DMS153 treated with DMSO at 0.1 percent for 48 hours (cell line): ENCODE results near the gene SPA17.

ENCODE experiments used
- DNase-seq: peaks from one replicate; lab custom pipeline; 2025; ENCODE audit not compliant: unreplicated experiment; lab: John Stamatoyannopoulos, UW

The SPA17 gene

DNA sequence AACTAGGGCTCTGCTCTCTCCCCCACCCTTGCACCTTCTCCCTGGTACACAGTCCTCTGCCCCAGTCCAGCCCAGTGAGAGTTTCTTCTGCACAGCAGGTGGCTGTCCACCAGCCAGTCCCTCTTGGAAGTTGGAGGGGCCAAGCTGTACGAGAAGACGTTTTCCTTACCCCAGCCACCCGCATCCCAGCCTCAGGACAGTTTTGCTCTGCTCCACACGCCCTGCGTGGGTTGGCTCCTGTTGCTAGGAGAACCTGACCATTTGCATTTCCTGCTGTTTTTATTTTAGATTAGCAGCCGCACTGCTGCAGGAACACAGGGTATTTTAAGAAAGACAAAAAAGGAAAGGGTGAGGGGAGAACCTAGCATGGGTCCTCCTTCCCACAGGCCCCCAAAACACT lies 48.5 kb downstream of the SPA17 start:
- DNase-seq = no peak

DNA sequence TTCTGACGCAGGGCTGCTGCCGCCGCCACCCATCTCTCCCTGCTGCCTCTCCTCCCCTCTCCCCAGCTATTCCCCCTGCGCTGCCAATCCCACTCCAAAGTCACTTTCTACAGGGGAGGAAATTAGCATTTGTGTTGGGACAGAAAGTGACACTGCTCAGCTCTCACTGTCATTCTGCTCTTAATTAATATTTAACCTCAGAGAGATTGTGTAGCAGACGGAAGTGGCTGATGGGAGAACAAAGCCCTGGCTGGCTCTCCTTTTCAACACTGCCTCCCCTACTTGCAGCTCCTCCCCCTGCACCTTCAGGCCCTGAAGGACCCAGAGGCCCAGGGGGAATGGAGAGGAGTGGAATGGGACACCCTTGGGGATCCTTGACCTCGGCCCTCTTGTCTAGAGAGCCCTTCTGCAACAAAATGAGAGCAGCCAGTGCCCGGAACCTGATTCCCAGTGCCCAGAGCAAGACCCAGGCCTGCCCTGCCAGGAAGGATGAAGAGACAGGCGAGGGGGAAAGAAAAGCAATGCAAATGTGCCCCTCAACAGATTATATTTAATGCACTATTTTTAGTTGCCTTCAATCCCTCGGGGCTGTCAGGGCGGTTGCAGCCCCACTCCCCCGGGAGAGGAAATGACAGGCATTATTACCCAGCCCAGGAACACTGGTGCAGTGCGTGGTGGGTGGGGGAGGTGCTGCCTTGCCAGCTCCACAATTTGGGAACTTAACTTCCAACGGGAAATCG lies 51.4 kb downstream of the SPA17 start:
- no peak for DNase-seq

DNA sequence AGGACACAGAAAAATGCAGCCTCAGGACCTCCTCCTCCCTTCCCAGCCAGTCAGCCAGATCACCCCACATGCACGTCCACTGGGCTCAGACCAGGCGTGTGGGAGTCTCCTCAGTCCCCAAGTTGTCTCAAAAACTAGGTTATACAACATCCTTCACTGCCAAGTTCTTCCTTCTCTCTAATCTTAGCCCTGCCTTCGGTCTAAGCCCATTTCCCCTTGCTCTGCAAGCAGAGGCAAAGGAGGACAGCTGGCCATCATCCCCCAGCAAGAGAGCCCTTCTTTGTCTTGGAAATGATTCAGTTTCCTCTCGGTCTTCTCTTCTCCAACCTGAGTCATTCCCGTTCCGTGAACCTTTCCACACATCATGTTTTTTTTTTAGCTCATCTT lies 52.0 kb downstream of the SPA17 start:
- DNase-seq = no peak

DNA sequence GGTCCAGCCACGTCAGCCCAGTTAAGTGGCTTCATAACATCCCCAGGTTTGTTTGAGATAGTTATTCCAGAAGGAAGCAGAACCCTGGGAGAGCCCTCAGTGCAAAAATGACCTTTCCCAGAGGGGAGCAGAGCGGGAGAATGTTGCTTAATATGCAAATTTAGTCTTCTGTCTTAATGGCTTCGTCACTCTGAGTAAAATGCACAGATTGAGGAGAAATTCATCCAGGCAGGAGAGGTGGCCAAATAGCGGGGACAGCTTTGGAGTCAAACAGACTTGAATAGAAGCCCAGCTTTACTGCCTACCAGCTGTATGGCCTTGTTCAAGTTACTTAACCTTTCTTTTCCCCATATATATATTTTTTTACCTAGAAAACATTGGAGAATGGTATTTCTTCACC lies 53.8 kb downstream of the SPA17 start:
- no peak for DNase-seq

DNA sequence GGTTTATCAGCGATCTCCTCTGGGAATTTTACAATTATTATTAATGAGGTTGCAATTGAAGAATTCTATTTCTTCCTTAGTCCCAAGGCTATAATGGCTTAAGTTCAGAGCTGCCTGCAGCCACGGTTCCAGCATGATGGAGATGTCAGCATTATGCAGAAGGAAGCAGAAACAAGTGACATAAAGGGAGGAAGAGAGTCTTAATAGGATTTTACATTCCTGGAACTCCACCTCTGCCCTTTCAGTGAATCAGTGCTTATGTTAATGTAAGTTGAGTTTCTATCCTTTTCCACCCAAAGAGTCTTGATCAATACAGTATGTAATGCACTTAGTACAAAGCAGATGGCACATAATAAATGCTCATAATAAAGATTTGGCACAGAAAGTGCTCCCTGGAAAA lies 54.4 kb downstream of the SPA17 start:
- no peak for DNase-seq

DNA sequence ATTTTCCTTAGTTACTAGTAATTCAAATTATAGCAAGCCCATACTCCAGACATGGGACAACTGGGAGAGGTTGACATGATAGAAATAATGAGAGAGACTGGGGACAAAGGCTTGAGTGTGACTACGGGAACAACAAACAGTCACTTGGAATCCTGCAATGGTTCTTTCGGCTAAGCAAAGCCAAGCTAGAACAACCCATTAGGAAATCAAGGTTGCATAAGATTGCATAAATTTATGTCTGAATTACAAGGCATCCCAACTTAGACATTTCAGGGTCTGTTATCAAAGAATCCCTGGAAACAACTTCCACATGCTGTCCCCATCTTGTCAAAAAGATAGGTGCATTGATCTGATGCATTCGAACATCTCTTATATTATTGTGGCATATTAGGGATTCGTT lies 55.9 kb downstream of the SPA17 start:
- no peak for DNase-seq

DNA sequence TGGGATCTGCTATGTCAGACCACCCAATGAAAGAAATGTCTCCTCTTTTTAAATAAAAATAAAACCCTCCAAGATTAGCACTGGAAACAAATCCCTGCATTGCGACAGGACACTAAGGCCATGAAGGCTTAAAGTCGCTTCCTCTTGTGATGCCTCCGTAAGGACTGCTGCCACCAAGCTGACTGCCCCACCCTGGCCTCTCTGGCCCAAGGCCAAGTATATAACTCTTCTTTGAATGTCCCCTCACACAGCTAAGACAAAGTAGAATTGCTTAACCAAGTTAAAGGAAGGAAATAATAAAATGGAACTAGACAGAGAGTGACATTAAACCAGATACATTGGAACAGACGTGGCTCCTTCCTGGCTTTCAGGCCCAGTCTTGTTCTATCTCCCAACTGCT lies 58.5 kb downstream of the SPA17 start:
- DNase-seq = no peak

DNA sequence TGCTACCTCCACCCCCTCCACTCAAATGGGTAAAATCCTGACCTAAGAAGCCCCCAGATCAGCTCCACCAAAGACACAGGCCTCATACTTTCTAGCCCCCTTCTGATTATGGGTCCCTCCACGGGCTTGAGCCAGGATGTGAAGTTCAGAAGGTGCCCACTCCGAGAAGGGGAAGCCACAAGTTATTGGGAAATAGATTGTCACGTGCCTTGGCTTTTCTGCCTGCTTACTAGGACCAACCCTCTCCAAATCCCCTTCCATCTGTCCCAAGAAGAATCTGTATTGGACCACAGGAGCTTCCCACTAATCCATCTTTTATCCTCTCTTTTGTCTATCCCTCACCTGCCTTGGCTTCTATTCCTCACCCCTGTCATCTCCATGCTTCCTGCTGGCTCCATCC lies 63.0 kb downstream of the SPA17 start:
- DNase-seq = no peak

DNA sequence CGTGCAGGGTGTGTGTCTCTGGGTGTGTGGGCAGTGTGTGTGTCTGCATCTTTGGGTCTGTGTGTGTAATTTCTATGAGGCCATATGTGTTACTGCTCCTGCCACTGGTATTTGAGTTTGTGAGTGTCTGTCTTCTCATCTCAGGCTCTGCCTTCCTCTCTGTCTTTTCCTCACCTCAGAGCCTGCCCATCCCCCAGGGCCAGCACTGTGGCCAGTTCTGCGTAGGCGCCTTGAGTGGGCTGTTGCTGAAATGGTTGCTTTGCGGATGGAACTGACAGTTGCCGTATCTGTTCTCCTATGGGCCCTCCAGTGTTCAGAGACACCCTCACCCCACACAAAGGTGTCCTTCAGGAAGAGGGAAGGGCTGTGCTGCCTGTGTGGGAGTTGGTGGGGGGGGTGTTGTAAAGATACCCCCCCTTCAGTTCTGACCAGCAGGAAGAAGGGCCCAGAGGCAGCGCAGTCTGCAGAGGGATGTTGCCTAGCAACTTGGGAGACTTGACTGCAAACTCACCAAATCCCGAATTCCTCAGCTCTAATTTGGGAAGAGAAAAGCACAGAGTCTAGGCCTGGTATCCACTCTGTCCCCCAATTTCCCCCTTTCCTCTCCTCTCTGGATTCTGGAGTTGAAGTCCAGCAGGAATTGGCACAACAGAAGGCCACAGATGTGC lies 64.1 kb downstream of the SPA17 start:
- no peak for DNase-seq

DNA sequence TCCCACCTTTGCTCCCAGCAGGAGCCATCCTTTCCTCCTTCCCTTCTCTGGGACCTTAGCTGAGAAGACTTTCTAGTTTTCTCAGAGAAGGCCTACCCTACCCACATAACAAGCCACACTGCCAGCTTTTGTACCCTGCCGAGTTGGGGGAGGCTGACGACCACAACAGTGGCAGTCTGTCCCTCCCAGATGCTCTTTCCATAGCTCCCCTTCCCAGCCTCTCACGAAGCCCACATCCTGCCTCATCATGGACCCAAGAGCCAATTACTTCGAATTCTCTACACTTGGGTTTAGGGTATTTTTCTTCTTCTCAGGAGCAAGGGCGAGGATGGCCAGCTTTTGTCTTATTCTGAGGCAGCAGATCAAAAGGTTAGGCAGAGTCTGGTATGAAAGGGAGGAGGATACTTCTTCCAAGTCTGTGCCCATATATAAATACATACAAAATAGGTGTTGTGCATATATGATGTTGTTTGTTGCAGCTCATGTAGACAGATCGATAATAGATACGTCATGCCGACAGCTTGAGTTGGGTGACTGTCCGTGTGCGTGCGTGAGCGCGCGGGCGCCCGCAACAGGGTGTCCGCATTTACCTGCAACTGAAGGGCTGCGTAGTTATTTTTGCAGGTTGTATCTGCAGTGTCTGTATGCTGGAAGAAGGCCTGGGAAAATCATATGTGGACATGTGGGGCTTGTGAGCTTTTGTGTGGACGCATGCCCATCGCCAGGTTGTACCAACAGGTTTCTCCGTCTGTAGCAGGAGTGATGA lies 65.2 kb downstream of the SPA17 start:
- DNase-seq = no peak

DNA sequence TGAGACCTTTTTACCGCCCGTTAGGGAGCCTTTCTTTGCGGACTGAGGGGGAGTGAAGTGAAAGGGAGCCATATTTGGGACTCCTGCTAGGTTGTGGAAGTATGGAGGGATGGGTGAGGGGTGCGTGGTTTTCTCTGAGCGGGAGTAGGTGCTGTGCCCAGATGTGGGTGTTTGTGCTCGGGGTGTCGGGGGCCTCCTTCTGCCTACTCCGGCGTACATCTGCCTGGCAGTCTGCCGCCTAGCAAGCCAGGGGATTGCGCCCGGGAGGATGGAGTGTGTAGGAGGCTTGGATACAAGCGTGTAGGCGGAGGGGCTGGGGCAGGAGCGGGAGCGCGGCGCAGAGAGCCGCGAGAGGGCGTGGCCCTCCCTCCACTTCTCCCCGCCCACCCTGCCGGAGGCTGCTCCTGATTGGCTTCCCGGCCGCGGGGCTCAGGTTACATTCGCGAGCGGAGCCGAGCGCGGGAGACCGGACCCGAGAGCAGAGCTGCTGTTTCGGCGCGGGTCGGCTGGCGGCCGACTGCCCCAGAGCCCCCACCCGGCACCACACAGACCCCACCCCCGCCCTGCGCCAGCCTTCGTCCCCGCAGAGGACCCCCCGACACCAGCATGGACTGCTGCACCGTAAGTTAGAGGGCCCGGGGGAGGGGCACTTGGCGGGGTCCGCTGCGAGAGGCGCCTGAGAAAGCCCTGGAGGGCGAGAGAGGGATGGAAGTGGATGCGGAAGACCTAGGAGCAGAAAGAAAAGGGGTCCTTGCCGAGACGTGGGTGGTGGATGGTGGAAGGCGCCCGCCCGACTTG lies 66.0 kb downstream of the SPA17 start, which contains the start of gene NRGN:
Gene NRGN (plus strand): TSS at position 464 of the 798 bp plus-strand sequence. CDS start 143 bp downstream, at position 607.
- DNase-seq = peak; percentile 91

DNA sequence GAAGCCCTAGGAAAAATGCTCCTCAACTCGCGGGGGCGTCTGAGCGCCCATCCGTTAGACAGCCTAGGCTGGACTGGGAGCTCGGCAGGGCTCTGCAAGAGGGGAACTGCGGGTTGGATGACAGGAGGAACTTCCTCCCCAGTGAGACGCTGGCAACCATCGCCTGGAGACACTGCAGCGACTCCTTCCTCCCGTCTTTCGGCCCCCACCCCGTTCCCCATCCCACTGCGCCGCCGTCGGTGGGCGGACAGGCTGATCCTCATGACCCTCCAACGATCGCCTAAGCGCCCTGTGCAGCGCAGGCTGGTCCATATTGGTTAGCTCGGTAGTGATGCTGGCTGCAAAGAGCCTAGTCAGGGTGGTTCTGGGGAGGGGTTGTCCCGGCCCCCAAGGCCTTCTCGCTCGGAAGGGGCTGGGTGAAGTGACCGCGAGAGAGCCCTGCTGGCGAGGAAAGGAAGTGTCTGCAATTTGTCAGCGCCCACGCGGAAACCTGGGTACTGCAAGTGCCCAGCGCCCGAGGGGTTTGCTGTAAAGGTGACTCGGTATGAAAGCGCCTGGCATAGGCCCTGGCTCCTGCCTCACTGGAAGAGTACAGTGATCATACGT lies 66.7 kb downstream of the SPA17 start:
- no peak for DNase-seq

DNA sequence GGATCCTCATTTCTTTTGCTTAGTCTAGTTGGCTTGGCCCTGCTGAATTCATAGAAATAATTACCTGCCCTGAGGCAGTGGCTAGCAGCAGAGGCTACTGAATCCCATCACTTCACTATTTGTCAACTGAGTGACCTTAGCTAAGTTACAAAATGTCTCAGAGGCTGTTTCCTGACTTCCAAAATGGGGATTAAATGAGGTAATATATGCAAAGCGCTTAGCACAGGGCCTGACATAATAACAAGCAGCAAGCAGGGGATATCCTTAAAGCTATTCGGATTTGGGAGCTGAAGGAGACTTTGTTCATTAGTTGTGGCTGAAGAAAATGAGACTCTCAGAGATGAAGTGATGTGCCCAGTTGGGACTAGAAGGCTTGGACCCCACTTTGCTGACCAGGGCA lies 68.9 kb downstream of the SPA17 start:
- no peak for DNase-seq

DNA sequence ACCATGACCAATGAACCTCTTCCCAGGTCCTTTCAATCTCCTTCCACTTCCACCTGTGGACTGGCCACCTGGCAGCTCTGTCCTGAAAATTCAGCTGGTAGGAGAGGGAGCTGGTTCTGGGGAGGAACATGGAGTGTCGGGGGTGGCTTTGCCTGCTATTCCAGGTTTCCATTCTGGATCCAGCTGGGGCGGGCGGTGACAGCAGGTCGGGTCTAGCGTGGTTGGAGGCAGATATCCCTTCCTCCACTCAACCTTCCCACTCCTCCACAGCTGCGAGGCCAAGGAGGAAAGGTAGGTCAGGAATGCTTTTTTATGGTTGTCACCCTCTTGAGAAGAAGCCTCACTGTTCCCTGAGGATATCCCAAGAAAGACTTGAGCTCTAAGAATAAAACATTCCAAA lies 69.3 kb downstream of the SPA17 start:
- DNase-seq = no peak

DNA sequence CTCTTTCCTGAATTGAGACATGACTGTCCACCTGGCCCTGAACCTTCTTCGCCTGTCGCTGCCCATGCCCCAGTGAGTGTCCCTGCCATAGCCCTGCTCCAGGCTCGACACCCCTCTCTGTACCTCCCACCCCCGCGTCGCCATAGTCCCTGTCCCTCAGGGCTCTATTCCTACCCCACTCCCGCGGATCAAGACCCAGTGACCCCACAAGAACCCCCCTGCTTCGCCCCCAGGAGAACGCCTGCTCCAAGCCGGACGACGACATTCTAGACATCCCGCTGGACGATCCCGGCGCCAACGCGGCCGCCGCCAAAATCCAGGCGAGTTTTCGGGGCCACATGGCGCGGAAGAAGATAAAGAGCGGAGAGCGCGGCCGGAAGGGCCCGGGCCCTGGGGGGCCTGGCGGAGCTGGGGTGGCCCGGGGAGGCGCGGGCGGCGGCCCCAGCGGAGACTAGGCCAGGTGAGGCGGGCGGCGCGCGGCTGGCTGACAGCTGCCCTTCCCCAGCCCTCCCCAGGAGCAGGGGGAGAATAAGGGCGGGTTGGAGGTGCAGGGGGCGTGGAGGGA lies 71.6 kb downstream of the SPA17 start:
- DNase-seq = no peak

DNA sequence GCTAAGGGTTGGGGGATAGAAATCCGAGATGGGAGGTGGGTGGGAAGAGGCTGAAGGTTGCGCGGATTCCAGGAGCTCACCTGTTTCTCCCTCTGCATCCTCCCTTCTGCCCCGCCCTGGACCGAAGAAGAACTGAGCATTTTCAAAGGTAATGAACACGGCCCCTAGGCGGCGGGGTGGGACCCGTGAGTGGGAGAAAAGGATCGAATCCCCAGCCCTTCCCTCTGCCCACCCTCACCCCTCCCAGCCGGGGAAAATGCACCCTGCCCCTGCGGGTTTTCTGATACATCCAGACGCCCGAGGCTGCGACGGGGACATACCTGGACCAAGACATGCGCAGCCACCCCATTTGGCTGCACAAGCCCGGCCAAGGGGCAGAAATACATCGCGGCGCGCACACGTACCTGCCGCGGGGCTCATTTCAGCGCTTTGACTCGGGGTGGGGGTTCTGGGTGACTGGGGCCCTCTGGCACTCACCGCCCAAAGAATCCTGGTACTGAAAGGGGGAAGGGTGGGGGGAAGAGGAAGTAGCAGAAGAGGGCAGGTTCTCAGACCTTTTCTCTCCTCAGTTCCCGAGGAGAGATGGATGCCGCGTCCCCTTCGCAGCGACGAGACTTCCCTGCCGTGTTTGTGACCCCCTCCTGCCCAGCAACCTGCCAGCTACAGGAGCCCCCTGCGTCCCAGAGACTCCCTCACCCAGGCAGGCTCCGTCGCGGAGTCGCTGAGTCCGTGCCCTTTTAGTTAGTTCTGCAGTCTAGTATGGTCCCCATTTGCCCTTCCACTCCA lies 72.3 kb downstream of the SPA17 start:
- no peak for DNase-seq

DNA sequence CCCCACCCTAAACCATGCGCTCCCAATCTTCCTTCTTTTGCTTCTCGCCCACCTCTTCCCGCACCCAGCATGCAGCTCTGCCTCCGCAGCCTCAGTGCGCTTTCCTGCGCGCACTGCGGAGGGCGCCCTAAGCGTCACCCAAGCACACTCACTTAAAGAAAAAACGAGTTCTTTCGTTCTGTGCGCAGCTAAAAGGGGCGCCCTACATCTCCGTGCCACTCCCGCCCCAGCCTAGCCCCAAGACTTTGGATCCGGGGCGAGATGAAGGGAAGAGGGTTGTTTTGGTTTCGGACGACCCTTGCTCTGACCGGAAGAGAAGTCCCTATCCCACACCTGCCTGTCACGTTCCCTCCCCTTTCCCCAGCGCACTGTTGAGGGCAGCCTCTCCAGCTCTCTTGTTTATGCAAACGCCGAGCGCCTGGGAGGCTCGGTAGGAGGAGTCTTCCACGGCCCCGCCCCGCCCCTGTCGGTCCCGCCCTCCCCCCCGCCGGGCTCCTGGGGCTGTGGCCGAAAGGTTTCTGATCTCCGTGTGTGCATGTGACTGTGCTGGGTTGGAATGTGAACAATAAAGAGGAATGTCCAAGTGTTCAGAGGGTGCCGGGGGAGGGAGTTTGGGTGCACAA lies 73.0 kb downstream of the SPA17 start:
- peak; percentile 52 for DNase-seq
